PC-3 (cell line): ENCODE data around the gene PTK6. TPM values are rescaled to one million over a fixed set of nuclear protein-coding genes. Genes with fewer than 3 reads are reported as not detected.

Experiments used
- ATAC-seq: fragments of 200-7000 bp; cut with Tn5 transposase; 2 replicates; pipeline ENCODE4 v1.9.1; 2020; ENCODE audit warnings: mild to moderate bottlenecking, moderate library complexity
- BruUV-seq: library from RNA; stranded (reverse); fragments of 400-500 nt; replicated peaks from 2 replicates; lab custom pipeline; 2021; lab: Mats Ljungman, UMichigan
- CTCF ChIA-PET: fragments of 300-600 bp; sonication (Branson Sonifier 250); formaldehyde crosslinking; loops from one replicate; lab custom pipeline; 2022; ENCODE audit warnings: antibody characterized with exemption; lab: Charles Lee
- POLR2A ChIA-PET: fragments of 300-600 bp; sonication (Branson Sonifier 250); formaldehyde crosslinking; loops from one replicate; lab custom pipeline; 2022; ENCODE audit warnings: antibody characterized with exemption; ENCODE audit not compliant: unreplicated experiment; lab: Charles Lee
- DNase-seq: peaks from one replicate; pipeline ENCODE4 v3.0.0-alpha.2; 2015
- H2AFZ ChIP-seq: fragments of 300-600 bp; sonication (generic); 2 replicates; pipeline ENCODE4 v1.6.0; 2016; ENCODE audit warnings: antibody characterized with exemption, low read length
- H3F3A ChIP-seq: fragments of 300-600 bp; sonication (generic); one replicate; pipeline ENCODE4 v1.6.0; 2017; ENCODE audit warnings: antibody characterized with exemption, low read length, control low read depth, mild to moderate bottlenecking; ENCODE audit not compliant: unreplicated experiment
- H3K27ac ChIP-seq: fragments of 300-600 bp; sonication (generic); 2 replicates; pipeline ENCODE4 v1.5.1; 2016; ENCODE audit warnings: mild to moderate bottlenecking, low read length
- H3K27me3 ChIP-seq: fragments of 300-600 bp; sonication (generic); 2 replicates; pipeline ENCODE4 v1.6.1; 2016; ENCODE audit warnings: low read length, mixed read lengths
- H3K36me3 ChIP-seq: fragments of 300-600 bp; sonication (generic); 2 replicates; pipeline ENCODE4 v1.6.1; 2016; ENCODE audit warnings: low read depth, mixed run types, low read length, mixed read lengths
- H3K4me1 ChIP-seq: fragments of 300-600 bp; sonication (generic); 2 replicates; pipeline ENCODE4 v1.5.1; 2016; ENCODE audit warnings: low read length; ENCODE audit not compliant: insufficient read depth
- H3K4me2 ChIP-seq: fragments of 300-600 bp; sonication (generic); 2 replicates; pipeline ENCODE4 v1.6.0; 2016; ENCODE audit warnings: low read length
- H3K4me3 ChIP-seq: fragments of 300-600 bp; sonication (generic); 2 replicates; pipeline ENCODE4 v1.5.1; 2016; ENCODE audit warnings: mild to moderate bottlenecking, low read length, mixed read lengths
- H3K79me2 ChIP-seq: fragments of 300-600 bp; sonication (generic); 2 replicates; pipeline ENCODE4 v1.6.1; 2017; ENCODE audit warnings: low read length, mixed read lengths
- H3K9ac ChIP-seq: fragments of 300-600 bp; sonication (generic); 2 replicates; pipeline ENCODE4 v1.6.0; 2016; ENCODE audit warnings: mild to moderate bottlenecking, low read length
- H3K9me2 ChIP-seq: fragments of 300-600 bp; sonication (generic); replicated peaks from 2 replicates; pipeline ENCODE4 v1.6.1; 2016; ENCODE audit warnings: mixed run types, low read length, mixed read lengths
- H3K9me3 ChIP-seq: fragments of 300-600 bp; sonication (generic); 2 replicates; pipeline ENCODE4 v1.6.1; 2016; ENCODE audit warnings: low read length, mixed read lengths
- H4K20me1 ChIP-seq: fragments of 300-600 bp; sonication (generic); 2 replicates; pipeline ENCODE4 v1.6.1; 2016; ENCODE audit warnings: low read length, mixed read lengths
- CTCF ChIP-seq: fragments of 300-600 bp; sonication (generic); conservative IDR thresholded peaks from 2 replicates; pipeline ENCODE4 v1.5.1; 2017; ENCODE audit warnings: antibody characterized with exemption, low read depth, mild to moderate bottlenecking, low read length
- EZH2 ChIP-seq: fragments of 300-600 bp; sonication (generic); IDR thresholded peaks from one replicate; pipeline ENCODE4 v1.6.1; 2017; ENCODE audit warnings: antibody characterized with exemption, mild to moderate bottlenecking, low read length; ENCODE audit not compliant: unreplicated experiment
- EZH2phosphoT487 ChIP-seq: fragments of 300-600 bp; sonication (generic); IDR thresholded peaks from 2 replicates; pipeline ENCODE4 v1.6.1; 2018; ENCODE audit warnings: mild to moderate bottlenecking, antibody characterized with exemption, low read length, borderline replicate concordance
- intact Hi-C: fragments of 100-400 bp; cut with micrococcal nuclease; formaldehyde crosslinking; loops from 2 replicates; pipeline ENCODE4 v1.9.0; 2023
- total RNA-seq: library from RNA; depleted of rRNA; stranded (reverse); fragments of >200 nt; gene quantifications from 2 replicates; pipeline ENCODE4 v1.2.3, GENCODE V29; 2014

The PTK6 gene
- total RNA-seq, 1 experiment from 2014 or later: 11.1 TPM

- no peaks in the 10 kb centered on the region for H3K36me3 ChIP-seq
- H3K4me1 ChIP-seq: peaks cover 33% of the 10 kb centered on the region
- H3K27me3 ChIP-seq: no peaks in the 10 kb centered on the region
- no peaks in the 10 kb centered on the region for H4K20me1 ChIP-seq
- ChIA-PET CTCF (interaction anchor here (0.5 to 2.7 kb wide), 14 partner anchors 17 to 436 kb away, joined by 3 to 76 read pairs (median 4); partner anchors contain the start of genes GMEB2, HELZ2, PPDPF and TPD52L2), POLR2A (interaction anchor here (0.5 to 2.2 kb wide), 3 partner anchors 17 to 203 kb away, joined by 3 to 24 read pairs (median 17); partner anchors contain the start of gene PPDPF)
- DNase-seq (peak; percentile 98), ATAC-seq (peak; percentile 85)
- no peaks in the 10 kb centered on the region for H3K9me3 ChIP-seq
- peaks cover 11% of the 10 kb centered on the region for H3K79me2 ChIP-seq
- TF ChIP-seq CTCF (peak; percentile 84), EZH2phosphoT487 (no peak)
- peak overlapping the region; percentile 100 for H3K4me2 ChIP-seq
- H3K4me3 ChIP-seq: peak overlapping the region; percentile 84
- peak overlapping the region; percentile 64 for H2AFZ ChIP-seq
- intact Hi-C loops: loop anchor here (2.0 to 5.0 kb wide), 7 partner anchors 37 to 420 kb away; partner anchors contain the start of genes GMEB2, HELZ2 and UCKL1
- BruUV-seq: TSS peak; percentile 70
- peak overlapping the region; percentile 83 for H3K9ac ChIP-seq
- peak overlapping the region; percentile 85 for H3K27ac ChIP-seq
- H3F3A ChIP-seq: no peaks in the 10 kb centered on the region
- H3K9me2 ChIP-seq: no peaks in the 10 kb centered on the region
Measured at GRCh38 chr20:63537525-63538203, 488 bp upstream of the PTK6 start.

- peak overlapping the region; percentile 85 for H3K27ac ChIP-seq
- H3K36me3 ChIP-seq: no peaks in the 10 kb centered on the region
- H3K4me1 ChIP-seq: peaks cover 33% of the 10 kb centered on the region
- H3K4me3 ChIP-seq: peak overlapping the region; percentile 84
- no peak for TF ChIP-seq EZH2
- TF ChIP-seq CTCF: no peak
- no peak for TF ChIP-seq EZH2phosphoT487
- no peaks in the 10 kb centered on the region for H3K9me2 ChIP-seq
- ChIA-PET CTCF (interaction anchor here (2.7 kb wide), 1 partner anchor 105 kb away, joined by 76 read pairs; no protein-coding TSS in a partner anchor), POLR2A (interaction anchor here (0.5 to 2.2 kb wide), 8 partner anchors 13 to 719 kb away, joined by 3 to 24 read pairs (median 4); partner anchors contain the start of genes GMEB2, PCMTD2 and PPDPF)
- peak overlapping the region; percentile 83 for H3K9ac ChIP-seq
- intact Hi-C loops: loop anchor here (2.0 to 5.0 kb wide), 6 partner anchors 44 to 421 kb away; partner anchors contain the start of genes GMEB2 and UCKL1
- H3K9me3 ChIP-seq: no peaks in the 10 kb centered on the region
- no peaks in the 10 kb centered on the region for H4K20me1 ChIP-seq
- ATAC-seq (peak; percentile 3), DNase-seq (peak; percentile 72)
- H3F3A ChIP-seq: no peaks in the 10 kb centered on the region
- peak overlapping the region; percentile 64 for H2AFZ ChIP-seq
- H3K27me3 ChIP-seq: no peaks in the 10 kb centered on the region
- peaks cover 11% of the 10 kb centered on the region for H3K79me2 ChIP-seq
- H3K4me2 ChIP-seq: peak overlapping the region; percentile 100
- BruUV-seq: no TSS peak
Measured at GRCh38 chr20:63536241-63536977, 767 bp downstream of the PTK6 start.
